IgD-negative memory B cell (primary cell): ENCODE data around the gene TOX2. TPM values are rescaled to one million over a fixed set of nuclear protein-coding genes. Genes with fewer than 3 reads are reported as not detected.
A peak's percentile ranks its signal among the peaks of the same experiment; 100 is the strongest.

Source experiments
- H3K27ac Mint-ChIP-seq, 3 donors: one replicate each; pipeline ENCODE4 v1.8.0; 2020 to 2022; ENCODE audit warnings: mild to moderate bottlenecking in 3 of 3, mixed read lengths in 3 of 3, moderate library complexity in 1 of 3
- H3K27me3 Mint-ChIP-seq: one replicate; pipeline ENCODE4 v1.8.0; 2021; ENCODE audit warnings: mixed read lengths
- H3K36me3 Mint-ChIP-seq: one replicate; pipeline ENCODE4 v1.8.0; 2020; ENCODE audit warnings: mild to moderate bottlenecking, mixed read lengths
- H3K4me1 Mint-ChIP-seq, 3 donors: one replicate each; pipeline ENCODE4 v1.8.0; 2020 to 2022; ENCODE audit warnings: mixed read lengths in 3 of 3, mild to moderate bottlenecking in 1 of 3
- H3K4me3 Mint-ChIP-seq, 4 donors: one replicate each; pipeline ENCODE4 v1.8.0; 2020 to 2022; ENCODE audit warnings: mild to moderate bottlenecking in 4 of 4, mixed read lengths in 4 of 4, moderate library complexity in 3 of 4
- H3K9me3 Mint-ChIP-seq, 3 donors: one replicate each; pipeline ENCODE4 v1.8.0; 2020 to 2021; ENCODE audit warnings: mixed read lengths in 3 of 3, mild to moderate bottlenecking in 1 of 3
- polyA plus RNA-seq: library from polyadenylated mRNA; unstranded; fragments of 300-500 nt; fragmentation: Illumina TruSeq; gene quantifications from one replicate; pipeline ENCODE4 v1.2.3, GENCODE V29; 2021

Gene TOX2
- polyA plus RNA-seq, 1 donor from 2014 or later = 0.73 TPM

DNA sequence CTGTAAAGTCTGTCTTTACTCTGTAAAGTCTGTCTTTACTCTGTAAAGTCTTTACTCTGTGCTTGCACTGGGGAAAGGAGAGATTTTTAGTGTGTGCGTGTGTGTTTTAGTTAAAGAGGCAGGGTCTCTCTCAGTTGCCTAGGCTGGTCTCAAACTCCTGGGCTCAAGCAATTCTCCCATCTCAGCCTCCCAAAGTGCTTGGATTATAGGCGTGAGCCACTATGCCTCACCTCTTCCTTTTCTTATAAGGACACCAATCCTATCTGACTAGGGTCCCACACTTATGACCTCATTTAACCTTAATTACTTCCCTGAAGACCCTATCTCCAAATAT lies 178.6 kb downstream of the TOX2 start:
- H3K27me3 Mint-ChIP-seq = peaks cover 3% of the 10 kb centered on the region
- H3K4me3 Mint-ChIP-seq = no peak overlapping the region

DNA sequence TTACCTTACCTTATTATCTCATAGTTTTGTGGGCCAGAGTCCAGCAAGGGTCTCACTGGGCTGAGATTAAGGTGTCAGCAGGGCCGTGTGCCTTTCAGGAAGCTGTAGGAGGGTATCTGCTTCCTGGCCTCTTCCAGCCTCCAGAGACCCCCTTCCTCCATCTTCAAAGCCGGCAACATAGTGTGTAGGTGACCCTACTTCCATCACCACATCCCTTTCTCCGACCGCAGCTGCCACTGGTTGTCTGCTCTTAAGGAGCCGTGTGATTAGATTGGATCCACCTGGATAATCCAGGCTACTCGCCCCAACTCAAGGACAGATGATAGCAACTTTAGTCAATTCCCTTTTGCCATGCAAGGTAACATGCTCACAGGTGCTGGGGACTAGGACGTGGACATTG lies 181.2 kb downstream of the TOX2 start:
- peak overlapping the region in 1 of 4 donors; percentile 62 for H3K4me3 Mint-ChIP-seq
- peaks cover 14% of the 10 kb centered on the region for H3K27me3 Mint-ChIP-seq
- H3K9me3 Mint-ChIP-seq = no peaks in the 10 kb centered on the region
- no peak overlapping the region for H3K27ac Mint-ChIP-seq
- H3K4me1 Mint-ChIP-seq = no peaks in the 10 kb centered on the region
- H3K36me3 Mint-ChIP-seq = no peaks in the 10 kb centered on the region

More for the DNA sequence above, 178.6 kb downstream of the TOX2 start:
- no peak overlapping the region for H3K27ac Mint-ChIP-seq
- peaks cover 0 to 3% (median 0%) of the 10 kb centered on the region in 3 donors for H3K4me1 Mint-ChIP-seq
- H3K9me3 Mint-ChIP-seq = no peaks in the 10 kb centered on the region
- H3K36me3 Mint-ChIP-seq = no peaks in the 10 kb centered on the region

DNA sequence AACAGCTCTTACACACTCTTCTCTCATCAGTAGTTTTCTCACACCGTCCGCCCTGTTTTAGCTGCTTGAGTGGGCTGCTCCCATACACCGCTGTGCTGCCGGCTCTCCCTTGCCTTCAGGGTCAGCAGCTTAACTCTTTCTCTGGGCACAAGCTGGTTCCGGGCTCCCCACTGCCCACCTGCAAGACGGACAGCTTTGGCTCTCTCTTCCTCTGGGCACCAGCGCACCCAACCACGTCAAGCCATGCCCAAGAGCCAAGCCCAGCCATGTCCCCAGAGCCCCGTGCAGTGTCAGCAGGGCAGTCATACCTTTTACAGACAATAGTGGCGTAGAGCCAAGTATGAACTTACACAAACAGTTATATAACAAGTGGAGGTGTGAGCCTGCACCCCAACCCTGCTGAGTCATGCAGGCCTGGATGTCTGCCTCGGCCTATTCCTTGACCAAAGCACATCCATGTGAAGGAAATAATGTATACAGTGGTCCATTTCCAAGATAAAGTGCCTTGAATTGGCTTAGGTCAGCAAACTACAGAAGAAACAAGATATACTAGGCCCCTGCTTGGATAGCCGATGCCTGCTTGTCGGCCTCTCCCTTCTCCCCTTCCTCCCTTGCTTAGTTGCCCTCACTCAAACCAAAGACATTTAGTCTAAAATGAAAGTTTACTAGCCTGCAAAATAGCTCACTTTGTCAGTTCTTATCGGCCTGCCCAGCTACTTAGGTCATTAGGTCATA lies 183.0 kb downstream of the TOX2 start:
- Mint-ChIP-seq H3K27ac (no peak overlapping the region), H3K4me1 (no peaks in the 10 kb centered on the region), H3K4me3 (no peak overlapping the region), H3K27me3 (peaks cover 17% of the 10 kb centered on the region), H3K36me3 (no peaks in the 10 kb centered on the region), H3K9me3 (peaks cover 1 to 5% (median 3%) of the 10 kb centered on the region in 3 donors)

DNA sequence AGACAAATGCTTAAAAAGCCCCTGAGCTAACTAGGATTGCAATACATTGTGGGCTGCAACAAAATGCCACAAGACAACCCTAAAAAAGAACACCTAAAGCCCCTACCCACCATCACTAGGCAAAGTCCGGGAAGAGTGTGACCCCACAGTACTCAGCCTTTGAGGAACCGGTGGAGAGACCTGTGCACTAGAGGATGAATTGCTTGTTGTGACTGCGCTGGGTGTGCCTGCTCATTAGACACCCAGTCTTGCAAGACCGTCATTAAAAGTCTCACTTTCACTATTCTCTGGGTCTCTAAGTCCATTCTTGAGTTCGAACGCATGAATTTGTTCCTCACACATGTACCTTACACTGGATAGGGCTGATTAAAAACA lies 183.6 kb downstream of the TOX2 start:
- no peaks in the 10 kb centered on the region for H3K36me3 Mint-ChIP-seq
- no peaks in the 10 kb centered on the region for H3K4me1 Mint-ChIP-seq
- no peak overlapping the region for H3K27ac Mint-ChIP-seq
- H3K27me3 Mint-ChIP-seq = peaks cover 21% of the 10 kb centered on the region
- H3K4me3 Mint-ChIP-seq = no peak overlapping the region
- H3K9me3 Mint-ChIP-seq = peaks cover 3 to 8% (median 3%) of the 10 kb centered on the region in 3 donors

DNA sequence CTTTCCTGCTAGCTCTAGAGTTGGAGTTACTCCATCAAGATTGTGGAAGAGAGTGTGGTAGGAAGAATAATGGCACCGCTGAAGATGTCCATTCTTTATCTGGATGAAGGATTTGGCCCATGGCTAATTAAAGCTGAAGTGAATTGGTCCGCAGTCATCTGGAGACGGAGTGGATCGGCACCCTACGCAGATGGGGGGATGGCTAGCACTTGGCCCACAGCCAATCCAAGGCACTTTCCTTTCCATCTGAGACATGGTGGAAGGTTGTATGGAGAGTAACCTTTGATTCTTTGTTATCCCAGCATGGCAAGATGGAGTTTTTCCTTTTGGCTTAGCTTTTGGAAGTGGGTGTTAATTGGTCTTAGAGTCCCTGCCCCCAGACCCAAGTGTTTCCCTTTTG lies 184.0 kb downstream of the TOX2 start:
- Mint-ChIP-seq H3K27me3 (peaks cover 25% of the 10 kb centered on the region), H3K4me3 (no peak overlapping the region), H3K9me3 (peaks cover 3 to 8% (median 3%) of the 10 kb centered on the region in 3 donors), H3K36me3 (no peaks in the 10 kb centered on the region), H3K4me1 (no peaks in the 10 kb centered on the region), H3K27ac (no peak overlapping the region)

DNA sequence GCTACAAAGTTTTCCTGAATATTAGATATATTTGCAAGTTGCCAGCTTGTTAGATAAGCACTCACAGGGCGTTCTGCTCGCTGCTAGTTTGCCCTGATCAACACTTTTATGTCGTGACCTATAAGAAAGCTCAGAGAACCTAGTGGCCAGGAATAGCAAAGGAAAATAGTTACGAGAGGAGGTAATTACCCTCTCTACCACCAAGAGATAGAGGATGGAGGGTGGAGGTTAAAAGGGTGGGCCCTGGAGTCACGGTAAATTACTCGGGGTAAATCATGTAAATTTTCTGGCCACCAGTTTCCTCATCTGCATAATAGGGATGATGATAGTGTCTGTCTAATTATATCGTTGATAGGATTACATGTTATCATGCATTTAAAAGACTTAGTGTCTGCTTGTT lies 185.2 kb downstream of the TOX2 start:
- Mint-ChIP-seq H3K27me3 (peaks cover 29% of the 10 kb centered on the region), H3K4me1 (no peaks in the 10 kb centered on the region), H3K9me3 (peaks cover 3 to 8% (median 3%) of the 10 kb centered on the region in 3 donors), H3K36me3 (no peaks in the 10 kb centered on the region), H3K4me3 (no peak overlapping the region), H3K27ac (no peak overlapping the region)

DNA sequence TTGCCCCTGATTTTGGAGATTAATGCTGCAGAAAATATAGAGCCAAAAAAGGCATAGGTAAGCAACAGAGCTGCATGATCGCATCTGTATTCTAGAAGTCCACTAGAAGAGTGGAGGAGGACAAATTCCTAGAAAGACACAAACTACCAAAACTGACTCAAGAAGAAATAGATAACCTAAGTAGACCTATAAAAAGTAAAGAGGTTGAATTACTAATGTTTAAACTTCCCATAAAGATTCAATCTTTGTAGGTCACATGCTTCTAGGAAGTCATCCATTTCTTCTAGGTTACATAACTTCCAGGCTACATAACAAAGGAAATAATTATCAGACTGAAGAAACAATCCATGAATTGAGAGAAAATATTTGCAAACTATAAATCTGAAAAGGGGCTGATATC lies 187.9 kb downstream of the TOX2 start:
- Mint-ChIP-seq H3K4me1 (no peaks in the 10 kb centered on the region), H3K27me3 (peaks cover 32% of the 10 kb centered on the region), H3K4me3 (no peak overlapping the region), H3K9me3 (peaks cover 10 to 12% (median 11%) of the 10 kb centered on the region in 3 donors), H3K36me3 (no peaks in the 10 kb centered on the region), H3K27ac (no peak overlapping the region)

DNA sequence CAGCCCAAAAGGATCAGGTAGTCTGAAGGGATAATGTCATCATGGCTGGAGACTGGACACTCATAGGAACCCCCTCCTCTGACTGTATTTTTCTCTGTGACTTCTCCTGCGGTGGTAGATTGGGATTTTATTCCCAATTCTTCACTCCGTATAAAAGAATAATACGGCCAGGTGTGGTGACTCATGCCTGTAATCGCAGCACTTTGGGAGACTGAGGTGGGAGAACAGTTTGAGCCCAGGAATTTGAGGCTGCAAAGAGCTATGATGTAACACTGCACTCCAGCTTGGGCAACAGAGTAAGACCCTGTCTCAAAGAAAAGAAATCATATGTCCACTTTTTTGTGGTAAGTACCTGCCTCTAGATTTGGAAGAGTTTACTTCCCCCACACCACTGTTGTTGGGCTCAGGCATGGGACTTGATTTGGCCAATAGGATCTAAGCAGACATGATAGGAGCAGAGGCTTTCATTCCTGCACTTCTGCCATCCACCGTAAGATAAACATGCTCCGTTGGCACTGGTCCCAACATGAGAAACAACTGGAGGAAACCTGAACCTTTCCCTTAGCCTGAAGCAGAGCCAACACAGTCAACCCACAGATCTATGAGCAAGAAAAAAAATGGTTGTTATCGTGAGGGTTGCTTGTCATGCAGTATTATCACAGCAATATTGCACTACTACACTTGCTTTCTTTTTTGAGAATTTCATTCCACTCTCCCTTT lies 190.3 kb downstream of the TOX2 start:
- Mint-ChIP-seq H3K9me3 (peaks cover 10 to 24% (median 20%) of the 10 kb centered on the region in 3 donors), H3K27me3 (peaks cover 30% of the 10 kb centered on the region), H3K4me3 (no peak overlapping the region), H3K4me1 (no peaks in the 10 kb centered on the region), H3K27ac (no peak overlapping the region), H3K36me3 (no peaks in the 10 kb centered on the region)

DNA sequence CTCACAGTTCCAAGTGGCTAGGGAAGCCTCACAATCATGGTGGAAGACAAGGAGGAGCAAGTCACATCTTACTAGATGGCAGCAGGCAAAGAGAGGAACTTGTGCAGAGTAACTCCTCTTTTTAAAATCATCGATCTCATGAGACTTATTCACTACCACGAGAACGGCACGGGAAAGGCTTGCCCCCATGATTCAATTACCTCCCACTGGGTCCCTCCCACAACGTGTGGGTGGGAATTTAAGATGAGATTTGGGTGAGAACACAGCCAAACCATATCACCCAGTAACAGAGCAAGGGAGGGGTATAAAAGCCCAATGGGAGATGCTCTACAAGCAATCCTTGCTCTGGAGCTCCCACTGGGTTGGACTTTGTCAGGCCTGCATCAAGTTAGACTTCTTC lies 192.0 kb downstream of the TOX2 start:
- H3K27ac Mint-ChIP-seq = no peak overlapping the region
- H3K27me3 Mint-ChIP-seq = peaks cover 29% of the 10 kb centered on the region
- H3K9me3 Mint-ChIP-seq = peaks cover 9 to 24% (median 20%) of the 10 kb centered on the region in 3 donors
- H3K4me1 Mint-ChIP-seq = no peaks in the 10 kb centered on the region
- H3K36me3 Mint-ChIP-seq = no peaks in the 10 kb centered on the region
- H3K4me3 Mint-ChIP-seq = peak overlapping the region in 1 of 4 donors; percentile 53

DNA sequence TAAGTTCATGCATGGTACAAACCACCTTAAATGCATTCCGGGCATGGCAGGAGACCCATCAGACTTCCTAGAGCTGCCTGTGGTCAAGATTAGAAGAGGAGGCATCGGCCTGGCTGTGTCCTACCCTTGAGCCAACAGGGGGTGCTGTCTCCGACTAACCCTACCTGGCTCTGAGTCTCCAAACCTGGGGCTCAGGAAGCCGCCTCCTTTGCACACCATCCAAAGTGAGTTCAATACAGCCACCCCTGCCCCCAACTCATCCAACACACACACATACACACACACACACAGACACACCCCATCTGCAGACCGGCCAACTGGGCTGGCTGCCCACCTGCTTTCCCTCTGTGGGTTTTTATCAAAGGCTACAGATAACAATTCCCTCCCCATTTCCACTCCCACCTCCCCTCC lies 195.3 kb downstream of the TOX2 start:
- Mint-ChIP-seq H3K27me3 (peaks cover 20% of the 10 kb centered on the region), H3K4me1 (no peaks in the 10 kb centered on the region), H3K4me3 (no peak overlapping the region), H3K9me3 (peaks cover 2 to 21% (median 16%) of the 10 kb centered on the region in 3 donors), H3K27ac (peak overlapping the region in 1 of 3 donors; percentile 41), H3K36me3 (no peaks in the 10 kb centered on the region)

DNA sequence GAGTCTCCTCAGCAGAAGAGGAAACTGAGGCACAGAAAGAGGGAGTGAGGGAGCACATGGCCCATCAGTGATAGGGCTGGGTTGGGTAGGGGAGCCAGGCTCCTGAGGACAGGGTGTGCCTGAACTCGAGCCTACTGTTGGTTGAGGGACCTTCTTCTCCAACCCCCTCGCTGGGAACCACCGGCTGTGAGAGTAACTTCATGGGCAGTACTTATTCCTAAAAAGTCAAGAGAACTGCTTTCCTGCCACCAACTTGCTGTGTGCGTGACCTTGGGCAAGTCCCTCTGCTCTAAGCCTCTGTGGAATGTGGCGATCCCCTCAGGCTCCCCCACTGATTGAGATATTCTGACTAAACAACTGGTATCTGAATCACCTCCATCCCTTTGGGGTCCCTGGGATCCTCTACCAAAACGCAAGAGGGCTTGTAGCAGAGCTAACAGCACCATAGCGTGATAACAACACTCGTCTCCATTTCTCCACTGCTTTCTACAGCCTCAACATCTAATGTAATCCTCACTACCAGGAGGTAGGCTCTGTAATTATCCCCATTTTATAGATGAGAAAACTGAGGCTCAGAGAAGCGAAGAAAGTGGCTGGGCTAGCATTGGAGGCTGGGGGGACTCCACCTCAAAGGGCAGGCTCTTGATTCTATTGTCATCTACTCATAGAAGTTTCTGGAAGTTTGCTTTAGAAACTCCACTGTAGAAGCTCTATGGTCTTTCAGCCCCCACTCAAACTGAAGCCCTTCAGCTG lies 196.3 kb downstream of the TOX2 start:
- no peak overlapping the region for H3K4me3 Mint-ChIP-seq
- H3K27me3 Mint-ChIP-seq = peaks cover 20% of the 10 kb centered on the region

DNA sequence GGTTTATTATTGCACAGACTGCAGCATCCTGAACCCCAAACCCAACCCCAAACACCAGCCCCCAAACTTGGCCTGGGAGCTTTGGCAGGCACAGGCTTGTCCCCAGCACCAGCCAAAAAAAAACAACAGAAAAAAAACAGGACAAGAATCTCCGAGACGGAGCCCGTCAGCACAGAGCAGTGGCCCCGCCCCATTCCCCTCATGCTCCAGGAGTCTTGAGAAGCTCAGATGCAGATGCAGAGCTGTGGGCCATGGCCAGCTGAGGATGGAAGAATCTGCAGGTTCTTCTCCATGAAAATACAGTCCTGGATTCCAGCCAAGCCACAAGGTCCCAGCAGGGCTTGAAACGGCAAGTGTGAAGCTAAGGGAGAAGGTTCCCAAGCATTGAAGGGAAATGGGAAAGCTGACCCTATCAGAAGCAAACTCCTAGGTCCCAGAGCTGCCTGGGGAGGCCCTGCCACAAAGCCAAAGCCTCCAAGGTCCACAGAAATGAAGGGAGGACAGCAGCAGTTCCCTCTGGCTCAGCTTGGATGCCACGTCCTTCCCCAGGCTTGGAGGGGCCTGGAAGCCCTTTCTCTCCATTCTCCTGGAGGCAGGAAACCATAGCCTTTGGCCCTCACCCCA lies 197.2 kb downstream of the TOX2 start:
- Mint-ChIP-seq H3K4me1 (no peaks in the 10 kb centered on the region), H3K36me3 (no peaks in the 10 kb centered on the region), H3K4me3 (no peak overlapping the region), H3K9me3 (peaks cover 2 to 20% (median 18%) of the 10 kb centered on the region in 3 donors), H3K27me3 (peaks cover 26% of the 10 kb centered on the region), H3K27ac (peak overlapping the region in 1 of 3 donors; percentile 54)

More for the DNA sequence above, 196.3 kb downstream of the TOX2 start:
- Mint-ChIP-seq H3K36me3 (no peaks in the 10 kb centered on the region), H3K27ac (peak overlapping the region in 1 of 3 donors; percentile 54), H3K9me3 (peaks cover 2 to 21% (median 18%) of the 10 kb centered on the region in 3 donors), H3K4me1 (no peaks in the 10 kb centered on the region)

DNA sequence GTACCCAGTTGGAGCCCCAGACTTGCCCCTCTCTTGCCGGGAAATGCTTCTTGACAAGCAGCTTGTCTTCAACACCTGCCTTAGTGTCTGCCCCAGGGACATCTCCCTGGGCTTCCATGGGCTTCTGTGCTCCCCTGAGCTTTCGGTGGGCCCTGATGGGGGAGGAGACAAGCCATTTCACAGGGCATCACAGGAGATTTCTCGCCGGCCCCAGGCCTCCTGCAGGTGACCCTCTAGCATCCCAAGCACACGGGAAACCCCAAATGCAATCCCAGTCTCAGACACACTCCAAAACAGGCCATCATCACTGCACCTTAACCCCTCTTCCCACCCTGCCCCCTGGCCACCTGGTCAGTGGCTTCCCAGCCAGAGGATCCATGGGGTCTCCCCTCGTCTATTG lies 197.8 kb downstream of the TOX2 start:
- Mint-ChIP-seq H3K9me3 (peaks cover 0 to 14% (median 12%) of the 10 kb centered on the region in 3 donors), H3K4me1 (no peaks in the 10 kb centered on the region), H3K27ac (no peak overlapping the region), H3K27me3 (peaks cover 27% of the 10 kb centered on the region), H3K4me3 (no peak overlapping the region), H3K36me3 (no peaks in the 10 kb centered on the region)

DNA sequence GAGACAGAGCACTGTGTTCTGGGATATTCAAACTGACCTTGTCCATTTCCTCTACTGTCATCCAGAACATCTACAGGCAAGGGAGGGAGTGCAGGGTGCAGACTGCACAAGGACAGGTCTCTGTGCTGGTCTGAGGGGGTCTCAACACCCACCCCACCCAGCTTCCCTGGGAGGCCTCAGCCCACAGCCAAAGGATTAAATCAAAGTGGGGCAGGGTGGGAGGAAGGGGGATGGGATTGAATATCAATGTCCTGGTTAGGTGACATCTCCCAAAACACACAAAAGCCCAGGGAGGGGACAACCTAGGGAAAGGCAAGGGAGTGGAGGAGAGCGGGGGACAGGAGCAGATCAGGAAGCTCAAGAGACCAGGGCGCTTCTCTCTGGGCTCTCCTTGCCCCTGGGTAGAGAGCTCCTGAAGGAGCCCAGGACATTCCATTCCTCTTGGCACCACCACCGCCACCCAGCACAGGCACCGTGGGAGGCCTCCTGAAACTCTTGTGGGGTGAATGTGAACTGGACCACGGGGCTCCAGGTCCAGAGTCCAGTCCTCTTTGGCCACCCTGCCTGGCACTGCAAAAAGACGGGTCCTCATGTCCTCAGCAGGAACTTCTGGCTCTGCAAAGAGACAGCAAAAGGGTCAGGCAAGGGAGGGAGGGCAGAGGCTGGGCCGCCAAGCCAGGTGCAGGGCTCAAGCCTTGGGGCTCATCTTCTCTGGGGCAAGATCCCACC lies 198.4 kb downstream of the TOX2 start:
- peaks cover 0 to 8% (median 7%) of the 10 kb centered on the region in 3 donors for H3K9me3 Mint-ChIP-seq
- no peaks in the 10 kb centered on the region for H3K36me3 Mint-ChIP-seq
- H3K4me3 Mint-ChIP-seq = no peak overlapping the region
- H3K27ac Mint-ChIP-seq = no peak overlapping the region
- peaks cover 27% of the 10 kb centered on the region for H3K27me3 Mint-ChIP-seq
- H3K4me1 Mint-ChIP-seq = no peaks in the 10 kb centered on the region
